IMR-90 (cell line): ENCODE data around the gene PCMTD2. TPM values are rescaled to one million over a fixed set of nuclear protein-coding genes. Genes with fewer than 3 reads are reported as not detected.

Source experiments
- ATAC-seq: fragments of 200-7000 bp; cut with Tn5 transposase; 2 replicates; pipeline ENCODE4 v1.9.1; 2020; ENCODE audit warnings: low read depth, mild to moderate bottlenecking, moderate library complexity
- BruUV-seq: library from RNA; stranded (reverse); fragments of 400-500 nt; replicated peaks from 2 replicates; lab custom pipeline; 2021; lab: Mats Ljungman, UMichigan
- CTCF ChIA-PET: fragments of 300-600 bp; formaldehyde crosslinking; extraction: SDS; loops from one replicate; lab custom pipeline; 2021; ENCODE audit warnings: antibody characterized with exemption; lab: Yijun Ruan, JAX
- POLR2A ChIA-PET: fragments of 300-600 bp; sonication (Branson Sonifier 250); formaldehyde crosslinking; loops from one replicate; lab custom pipeline; 2022; ENCODE audit warnings: antibody characterized with exemption; ENCODE audit not compliant: unreplicated experiment; lab: Charles Lee
- DNase-seq: peaks from one replicate; pipeline ENCODE4 v3.0.0; 2013
- H2AFZ ChIP-seq: replicated peaks from 2 replicates; pipeline ENCODE3; 2013; ENCODE audit warnings: low read length, mild to moderate bottlenecking; ENCODE audit not compliant: poor library complexity
- H2AK5ac ChIP-seq: 2 replicates; pipeline ENCODE4 v1.6.1; 2013; ENCODE audit warnings: low read depth, low read length, inconsistent platforms
- H2AK9ac ChIP-seq: replicated peaks from 2 replicates; pipeline ENCODE3; 2013; ENCODE audit warnings: mild to moderate bottlenecking, low read depth, low read length, moderate library complexity; ENCODE audit not compliant: poor library complexity
- H2BK120ac ChIP-seq: 2 replicates; pipeline ENCODE4 v1.6.1; 2013; ENCODE audit warnings: low read depth, low read length, inconsistent platforms
- H2BK15ac ChIP-seq: 3 replicates; pipeline ENCODE4 v1.6.1; 2013; ENCODE audit warnings: low read depth, low read length, inconsistent platforms
- H2BK20ac ChIP-seq: 2 replicates; pipeline ENCODE4 v1.6.1; 2013; ENCODE audit warnings: low read depth, mild to moderate bottlenecking, inconsistent platforms, low read length, moderate library complexity
- H2BK5ac ChIP-seq: 2 replicates; pipeline ENCODE4 v1.6.1; 2013; ENCODE audit warnings: mild to moderate bottlenecking, low read depth, low read length, inconsistent platforms; ENCODE audit not compliant: poor library complexity, severe bottlenecking
- H3K14ac ChIP-seq: replicated peaks from 2 replicates; pipeline ENCODE4 v1.6.1; 2013; ENCODE audit warnings: low read depth, low read length, inconsistent platforms
- H3K18ac ChIP-seq: 2 replicates; pipeline ENCODE4 v1.6.1; 2013; ENCODE audit warnings: low read depth, low read length, control low read depth
- H3K23ac ChIP-seq: 2 replicates; pipeline ENCODE4 v1.6.1; 2013; ENCODE audit warnings: low read depth, low read length, inconsistent platforms
- H3K27ac ChIP-seq: 2 replicates; pipeline ENCODE4 v1.5.1; 2013; ENCODE audit warnings: mild to moderate bottlenecking, control low read depth, low read length; ENCODE audit not compliant: insufficient read depth
- H3K27me3 ChIP-seq: 2 replicates; pipeline ENCODE4 v1.6.1; 2013; ENCODE audit warnings: low read length; ENCODE audit not compliant: control insufficient read depth, insufficient read depth
- H3K36me3 ChIP-seq: 2 replicates; pipeline ENCODE4 v1.6.1; 2013; ENCODE audit warnings: low read length, mixed read lengths; ENCODE audit not compliant: control insufficient read depth, insufficient read depth
- H3K4ac ChIP-seq: 2 replicates; pipeline ENCODE4 v1.6.1; 2013; ENCODE audit warnings: low read depth, low read length, inconsistent platforms
- H3K4me1 ChIP-seq: 2 replicates; pipeline ENCODE4 v1.6.1; 2013; ENCODE audit warnings: low read length, mixed read lengths; ENCODE audit not compliant: control insufficient read depth, insufficient read depth
- H3K4me2 ChIP-seq: 2 replicates; pipeline ENCODE4 v1.6.1; 2013; ENCODE audit warnings: low read depth, mild to moderate bottlenecking, control low read depth, low read length, moderate library complexity
- H3K4me3 ChIP-seq: 2 replicates; pipeline ENCODE4 v1.5.1; 2013; ENCODE audit warnings: low read depth, mild to moderate bottlenecking, control low read depth, low read length, moderate library complexity; ENCODE audit not compliant: insufficient read depth
- H3K56ac ChIP-seq: 2 replicates; pipeline ENCODE4 v1.6.1; 2013; ENCODE audit warnings: low read length, inconsistent platforms; ENCODE audit not compliant: insufficient read depth; ENCODE audit errors: extremely low read depth
- H3K79me1 ChIP-seq, 2 experiments: 2 replicates each; pipeline ENCODE4 v1.6.1; 2013; ENCODE audit warnings: low read length in 2 of 2, inconsistent platforms in 1 of 2, low read depth in 1 of 2
- H3K9ac ChIP-seq: 2 replicates; pipeline ENCODE4 v1.6.1; 2013; ENCODE audit warnings: low read depth, low read length, control low read depth
- H3K9me1 ChIP-seq: 2 replicates; pipeline ENCODE4 v1.6.1; 2013; ENCODE audit warnings: low read length, inconsistent platforms; ENCODE audit not compliant: insufficient read depth
- H3K9me3 ChIP-seq: 2 replicates; pipeline ENCODE4 v1.6.1; 2013; ENCODE audit warnings: low read length; ENCODE audit not compliant: control insufficient read depth, insufficient read depth
- H4K20me1 ChIP-seq: 2 replicates; pipeline ENCODE4 v1.6.1; 2013; ENCODE audit warnings: low read length, inconsistent platforms; ENCODE audit not compliant: insufficient read depth
- H4K5ac ChIP-seq: 2 replicates; pipeline ENCODE4 v1.6.1; 2013; ENCODE audit warnings: mild to moderate bottlenecking, low read depth, low read length, control low read depth
- H4K8ac ChIP-seq, 2 experiments: 2 replicates each; pipeline ENCODE4 v1.6.1; 2013; ENCODE audit warnings: low read depth in 2 of 2, low read length in 2 of 2, control low read depth in 1 of 2, inconsistent platforms in 1 of 2
- H4K91ac ChIP-seq: 2 replicates; pipeline ENCODE4 v1.6.1; 2013; ENCODE audit warnings: low read depth, low read length, inconsistent platforms; ENCODE audit not compliant: insufficient read depth
- BHLHE40 ChIP-seq: fragments of 150-350 bp; IDR thresholded peaks from 2 replicates; pipeline ENCODE4 v1.6.1; 2016; ENCODE audit warnings: mild to moderate bottlenecking, low read depth, low read length
- CEBPB ChIP-seq: IDR thresholded peaks from 2 replicates; pipeline ENCODE4 v1.6.1; 2012; ENCODE audit warnings: low read depth, low read length, improper control_type of control experiment
- CHD1 ChIP-seq: IDR thresholded peaks from 2 replicates; pipeline ENCODE4 v1.6.1; 2012; ENCODE audit warnings: low read depth, low read length, improper control_type of control experiment
- FOS ChIP-seq: fragments of 150-350 bp; IDR thresholded peaks from 2 replicates; pipeline ENCODE4 v1.6.1; 2016; ENCODE audit warnings: low read depth, low read length
- MAFK ChIP-seq: IDR thresholded peaks from 2 replicates; pipeline ENCODE4 v1.6.1; 2012; ENCODE audit warnings: low read depth, low read length, improper control_type of control experiment
- MAZ ChIP-seq: IDR thresholded peaks from 2 replicates; pipeline ENCODE4 v1.6.1; 2012; ENCODE audit warnings: low read depth, mild to moderate bottlenecking, low read length, improper control_type of control experiment, moderate library complexity, borderline replicate concordance
- MXI1 ChIP-seq: IDR thresholded peaks from 2 replicates; pipeline ENCODE4 v1.6.1; 2012; ENCODE audit warnings: low read depth, mild to moderate bottlenecking, low read length, moderate library complexity, borderline replicate concordance
- NFE2L2 ChIP-seq: fragments of 150-350 bp; IDR thresholded peaks from 2 replicates; pipeline ENCODE4 v1.6.1; 2016; ENCODE audit warnings: low read depth, mild to moderate bottlenecking, low read length
- POLR2A ChIP-seq: IDR thresholded peaks from 2 replicates; pipeline ENCODE4 v1.6.1; 2012; ENCODE audit warnings: mild to moderate bottlenecking, low read depth, low read length
- RAD21 ChIP-seq: IDR thresholded peaks from 2 replicates; pipeline ENCODE4 v1.6.1; 2012; ENCODE audit warnings: low read length, improper control_type of control experiment
- RCOR1 ChIP-seq: IDR thresholded peaks from 2 replicates; pipeline ENCODE4 v1.6.1; 2012; ENCODE audit warnings: mild to moderate bottlenecking, low read length, improper control_type of control experiment; ENCODE audit not compliant: insufficient replicate concordance
- RFX5 ChIP-seq: IDR thresholded peaks from 2 replicates; pipeline ENCODE4 v1.8.0; 2012; ENCODE audit warnings: low read depth, mild to moderate bottlenecking, low read length, moderate library complexity
- SMC3 ChIP-seq: fragments of 150-350 bp; IDR thresholded peaks from 2 replicates; pipeline ENCODE4 v1.6.1; 2016; ENCODE audit warnings: low read depth, mild to moderate bottlenecking, antibody characterized with exemption, low read length, moderate library complexity
- WGBS, 2 experiments: methylation state at CpG; one replicate each; pipeline versions ENCODE4 v1.1.5 to v1.1.7; 2013; ENCODE audit warnings: missing lambda C conversion rate in 2 of 2; ENCODE audit not compliant: insufficient read length in 1 of 2; ENCODE audit errors: extremely low coverage in 2 of 2; 5-methylcytosine and 5-hydroxymethylcytosine counted together
- dilution Hi-C: fragments of 300-500 bp; cut with HindIII; formaldehyde crosslinking; loops from one replicate; pipeline ENCODE4 v1.14.3; 2018; ENCODE audit warnings: low sequenced_read_pairs; ENCODE audit not compliant: unreplicated experiment
- in situ Hi-C: fragments of 300-500 bp; cut with MboI; formaldehyde crosslinking; loops from 3 replicates; pipeline ENCODE4 v1.14.3; 2019; ENCODE audit warnings: low sequenced_read_pairs, inconsistent platforms, mixed read lengths
- intact Hi-C: fragments of 100-400 bp; cut with micrococcal nuclease; formaldehyde crosslinking; loops from 2 replicates; pipeline ENCODE4 v1.10.0; 2022
- polyA plus RNA-seq, 3 experiments: library from polyadenylated mRNA; depleted of rRNA; stranded (reverse); fragments of >200 nt; gene quantifications; 2 replicates each; pipeline ENCODE4 v1.2.3, GENCODE V29; 2012; ENCODE audit warnings: low replicate concordance in 1 of 3
- total RNA-seq: library from RNA; depleted of rRNA; stranded (reverse); fragments of >200 nt; gene quantifications from 2 replicates; pipeline ENCODE4 v1.2.3, GENCODE V29; 2012
- TF ChIP-seq, protein P1 (sequence below): fragments of 150-350 bp; IDR thresholded peaks from 2 replicates; pipeline ENCODE4 v1.6.1; 2017; ENCODE audit warnings: mild to moderate bottlenecking, antibody characterized with exemption, low read length, low read depth
- TF ChIP-seq, protein P2 (sequence below): fragments of 150-350 bp; IDR thresholded peaks from 2 replicates; pipeline ENCODE4 v1.6.1; 2016; ENCODE audit warnings: low read depth, mild to moderate bottlenecking, low read length, moderate library complexity, borderline replicate concordance

PCMTD2 gene
- total and polyA plus RNA-seq, 2 of the 4 experiments (the other 2 are of a cell fraction), result 23.6 to 28.3 TPM

GRCh38 chr20:64236137-64237088 lies 19.1 kb upstream of the PCMTD2 start:
- H4K8ac ChIP-seq, result no peak overlapping the region
- WGBS, 2 experiments, result 81% methylated on average over 6 of the region's 27 CpGs; no CpG with 5 or more reads in 1 of the 2 experiments
- H2AK5ac ChIP-seq, result no peak overlapping the region
- H3K9me3 ChIP-seq, result no peaks in the 10 kb centered on the region
- dilution Hi-C loops, result no loop called here
- H3K4ac ChIP-seq, result no peak overlapping the region
- no peak overlapping the region for H2BK15ac ChIP-seq
- in situ Hi-C loops, result no loop called here
- H3K18ac ChIP-seq, result no peak overlapping the region
- no peak overlapping the region for H2AFZ ChIP-seq
- H3K4me1 ChIP-seq, result no peaks in the 10 kb centered on the region
- no TSS peak for BruUV-seq
- no peaks in the 10 kb centered on the region for H4K20me1 ChIP-seq
- no peak overlapping the region for H4K5ac ChIP-seq
- no peak overlapping the region for H3K4me3 ChIP-seq
- H3K79me1 ChIP-seq, result no peaks in the 10 kb centered on the region
- H3K36me3 ChIP-seq, result no peaks in the 10 kb centered on the region
- intact Hi-C loops, result no loop called here
- H3K9me1 ChIP-seq, result no peaks in the 10 kb centered on the region
- no peak overlapping the region for H3K23ac ChIP-seq
- DNase-seq, result no peak
- no peak overlapping the region for H3K14ac ChIP-seq
- no peak overlapping the region for H2AK9ac ChIP-seq
- H3K27me3 ChIP-seq, result peaks cover 9% of the 10 kb centered on the region; the same call in 1 of the 2 replicates
- no peak overlapping the region for H3K27ac ChIP-seq
- no peak overlapping the region for H3K56ac ChIP-seq
- no peak overlapping the region for H3K9ac ChIP-seq
- H2BK20ac ChIP-seq, result no peak overlapping the region
- ChIA-PET CTCF (no interaction called here), POLR2A (no interaction called here)
- H3K4me2 ChIP-seq, result no peak overlapping the region
- no peak overlapping the region for H2BK5ac ChIP-seq
- no peak overlapping the region for H4K91ac ChIP-seq
- ATAC-seq, result no peak
- no peak overlapping the region for H2BK120ac ChIP-seq
- TF ChIP-seq MAZ, result no peak
- TF ChIP-seq CEBPB, result no peak
- TF ChIP-seq CHD1, result no peak
- no peak for TF ChIP-seq SMC3
- no peak for TF ChIP-seq RFX5
- TF ChIP-seq FOS, result no peak
- no peak for TF ChIP-seq POLR2A
- TF ChIP-seq NFE2L2, result no peak
- TF ChIP-seq BHLHE40, result no peak
- no peak for TF ChIP-seq MXI1
- no peak for TF ChIP-seq RAD21
- no peak for TF ChIP-seq RCOR1
- TF ChIP-seq MAFK, result no peak
- TF ChIP-seq, protein P1, sequence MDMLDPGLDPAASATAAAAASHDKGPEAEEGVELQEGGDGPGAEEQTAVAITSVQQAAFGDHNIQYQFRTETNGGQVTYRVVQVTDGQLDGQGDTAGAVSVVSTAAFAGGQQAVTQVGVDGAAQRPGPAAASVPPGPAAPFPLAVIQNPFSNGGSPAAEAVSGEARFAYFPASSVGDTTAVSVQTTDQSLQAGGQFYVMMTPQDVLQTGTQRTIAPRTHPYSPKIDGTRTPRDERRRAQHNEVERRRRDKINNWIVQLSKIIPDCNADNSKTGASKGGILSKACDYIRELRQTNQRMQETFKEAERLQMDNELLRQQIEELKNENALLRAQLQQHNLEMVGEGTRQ, result no peak
- TF ChIP-seq, protein P2, sequence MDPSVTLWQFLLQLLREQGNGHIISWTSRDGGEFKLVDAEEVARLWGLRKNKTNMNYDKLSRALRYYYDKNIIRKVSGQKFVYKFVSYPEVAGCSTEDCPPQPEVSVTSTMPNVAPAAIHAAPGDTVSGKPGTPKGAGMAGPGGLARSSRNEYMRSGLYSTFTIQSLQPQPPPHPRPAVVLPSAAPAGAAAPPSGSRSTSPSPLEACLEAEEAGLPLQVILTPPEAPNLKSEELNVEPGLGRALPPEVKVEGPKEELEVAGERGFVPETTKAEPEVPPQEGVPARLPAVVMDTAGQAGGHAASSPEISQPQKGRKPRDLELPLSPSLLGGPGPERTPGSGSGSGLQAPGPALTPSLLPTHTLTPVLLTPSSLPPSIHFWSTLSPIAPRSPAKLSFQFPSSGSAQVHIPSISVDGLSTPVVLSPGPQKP, result no peak
